GM23338 (cell line): ENCODE results near the gene SAMD8.

Experiments used
- CREB1 ChIP-seq: fragments of 250-450 bp; sonication (Bioruptor Pico); IDR thresholded peaks from 2 replicates; pipeline ENCODE4 v1.5.0; 2020; ENCODE audit warnings: low read depth, mild to moderate bottlenecking, moderate library complexity
- EZH2phosphoT487 ChIP-seq: fragments of 200-600 bp; sonication (generic); IDR thresholded peaks from one replicate; pipeline ENCODE4 v1.8.1; 2018; ENCODE audit warnings: antibody characterized with exemption; ENCODE audit not compliant: unreplicated experiment
- POLR2AphosphoS5 ChIP-seq: IDR thresholded peaks from 2 replicates; pipeline ENCODE4 v1.6.1; 2016; ENCODE audit warnings: antibody characterized with exemption, low read depth
- STAT1 ChIP-seq: IDR thresholded peaks from one replicate; pipeline ENCODE4 v1.6.1; 2016; ENCODE audit warnings: antibody characterized with exemption; ENCODE audit not compliant: unreplicated experiment
- ZNF114 ChIP-seq: fragments of 250-450 bp; sonication (Bioruptor Pico); IDR thresholded peaks from 2 replicates; pipeline ENCODE4 v1.5.0; 2020; ENCODE audit warnings: mild to moderate bottlenecking, moderate library complexity
- TF ChIP-seq, protein P1 (sequence below): IDR thresholded peaks from one replicate; pipeline ENCODE4 v1.6.1; 2018; ENCODE audit warnings: antibody characterized with exemption; ENCODE audit not compliant: unreplicated experiment
- TF ChIP-seq, protein P2 (sequence below), 2 experiments: fragments of 200-600 bp in 1 of 2; sonication (generic) in 1 of 2; conservative IDR thresholded peaks; 2 replicates each; pipeline versions ENCODE4 v1.5.1 to v1.6.1; 2016 to 2017; ENCODE audit warnings: antibody characterized with exemption in 2 of 2, low read depth in 2 of 2, mild to moderate bottlenecking in 2 of 2, moderate library complexity in 1 of 2
- TF ChIP-seq, protein P3 (sequence below): IDR thresholded peaks from 2 replicates; pipeline ENCODE4 v1.6.1; 2016; ENCODE audit warnings: antibody characterized with exemption

DNA sequence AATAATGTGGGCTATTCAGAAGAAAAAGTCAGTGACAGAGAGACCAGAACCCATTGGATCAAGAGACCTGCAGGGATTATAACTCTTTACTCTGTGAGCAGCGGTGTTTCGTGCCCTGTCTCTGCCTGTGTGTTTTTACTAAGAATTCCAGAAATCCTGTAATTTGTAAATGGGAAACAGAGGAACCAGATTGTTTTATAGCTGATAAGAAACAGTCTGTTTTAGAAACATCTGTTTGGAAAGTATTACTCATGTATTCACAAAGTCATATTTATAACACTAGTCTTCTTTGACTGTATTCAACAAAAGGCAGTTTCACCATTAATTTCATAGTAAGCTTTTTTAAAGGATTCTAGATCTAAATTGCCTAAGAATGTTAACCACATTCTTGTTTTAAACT is 69.1 kb downstream of the SAMD8 start:
- TF ChIP-seq, protein P1, sequence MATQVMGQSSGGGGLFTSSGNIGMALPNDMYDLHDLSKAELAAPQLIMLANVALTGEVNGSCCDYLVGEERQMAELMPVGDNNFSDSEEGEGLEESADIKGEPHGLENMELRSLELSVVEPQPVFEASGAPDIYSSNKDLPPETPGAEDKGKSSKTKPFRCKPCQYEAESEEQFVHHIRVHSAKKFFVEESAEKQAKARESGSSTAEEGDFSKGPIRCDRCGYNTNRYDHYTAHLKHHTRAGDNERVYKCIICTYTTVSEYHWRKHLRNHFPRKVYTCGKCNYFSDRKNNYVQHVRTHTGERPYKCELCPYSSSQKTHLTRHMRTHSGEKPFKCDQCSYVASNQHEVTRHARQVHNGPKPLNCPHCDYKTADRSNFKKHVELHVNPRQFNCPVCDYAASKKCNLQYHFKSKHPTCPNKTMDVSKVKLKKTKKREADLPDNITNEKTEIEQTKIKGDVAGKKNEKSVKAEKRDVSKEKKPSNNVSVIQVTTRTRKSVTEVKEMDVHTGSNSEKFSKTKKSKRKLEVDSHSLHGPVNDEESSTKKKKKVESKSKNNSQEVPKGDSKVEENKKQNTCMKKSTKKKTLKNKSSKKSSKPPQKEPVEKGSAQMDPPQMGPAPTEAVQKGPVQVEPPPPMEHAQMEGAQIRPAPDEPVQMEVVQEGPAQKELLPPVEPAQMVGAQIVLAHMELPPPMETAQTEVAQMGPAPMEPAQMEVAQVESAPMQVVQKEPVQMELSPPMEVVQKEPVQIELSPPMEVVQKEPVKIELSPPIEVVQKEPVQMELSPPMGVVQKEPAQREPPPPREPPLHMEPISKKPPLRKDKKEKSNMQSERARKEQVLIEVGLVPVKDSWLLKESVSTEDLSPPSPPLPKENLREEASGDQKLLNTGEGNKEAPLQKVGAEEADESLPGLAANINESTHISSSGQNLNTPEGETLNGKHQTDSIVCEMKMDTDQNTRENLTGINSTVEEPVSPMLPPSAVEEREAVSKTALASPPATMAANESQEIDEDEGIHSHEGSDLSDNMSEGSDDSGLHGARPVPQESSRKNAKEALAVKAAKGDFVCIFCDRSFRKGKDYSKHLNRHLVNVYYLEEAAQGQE: no peak
- TF ChIP-seq STAT1: no peak
- TF ChIP-seq ZNF114 (CRISPR knock-in tag): no peak
- TF ChIP-seq, protein P2, sequence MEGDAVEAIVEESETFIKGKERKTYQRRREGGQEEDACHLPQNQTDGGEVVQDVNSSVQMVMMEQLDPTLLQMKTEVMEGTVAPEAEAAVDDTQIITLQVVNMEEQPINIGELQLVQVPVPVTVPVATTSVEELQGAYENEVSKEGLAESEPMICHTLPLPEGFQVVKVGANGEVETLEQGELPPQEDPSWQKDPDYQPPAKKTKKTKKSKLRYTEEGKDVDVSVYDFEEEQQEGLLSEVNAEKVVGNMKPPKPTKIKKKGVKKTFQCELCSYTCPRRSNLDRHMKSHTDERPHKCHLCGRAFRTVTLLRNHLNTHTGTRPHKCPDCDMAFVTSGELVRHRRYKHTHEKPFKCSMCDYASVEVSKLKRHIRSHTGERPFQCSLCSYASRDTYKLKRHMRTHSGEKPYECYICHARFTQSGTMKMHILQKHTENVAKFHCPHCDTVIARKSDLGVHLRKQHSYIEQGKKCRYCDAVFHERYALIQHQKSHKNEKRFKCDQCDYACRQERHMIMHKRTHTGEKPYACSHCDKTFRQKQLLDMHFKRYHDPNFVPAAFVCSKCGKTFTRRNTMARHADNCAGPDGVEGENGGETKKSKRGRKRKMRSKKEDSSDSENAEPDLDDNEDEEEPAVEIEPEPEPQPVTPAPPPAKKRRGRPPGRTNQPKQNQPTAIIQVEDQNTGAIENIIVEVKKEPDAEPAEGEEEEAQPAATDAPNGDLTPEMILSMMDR (conservative IDR thresholded peaks at IDR 0.05; ENCODE audit: low read depth in 2 of 2): no peak
- TF ChIP-seq EZH2phosphoT487: no peak
- no peak for TF ChIP-seq CREB1 (CRISPR knock-in tag)
- no peak for TF ChIP-seq POLR2AphosphoS5
- TF ChIP-seq, protein P3, sequence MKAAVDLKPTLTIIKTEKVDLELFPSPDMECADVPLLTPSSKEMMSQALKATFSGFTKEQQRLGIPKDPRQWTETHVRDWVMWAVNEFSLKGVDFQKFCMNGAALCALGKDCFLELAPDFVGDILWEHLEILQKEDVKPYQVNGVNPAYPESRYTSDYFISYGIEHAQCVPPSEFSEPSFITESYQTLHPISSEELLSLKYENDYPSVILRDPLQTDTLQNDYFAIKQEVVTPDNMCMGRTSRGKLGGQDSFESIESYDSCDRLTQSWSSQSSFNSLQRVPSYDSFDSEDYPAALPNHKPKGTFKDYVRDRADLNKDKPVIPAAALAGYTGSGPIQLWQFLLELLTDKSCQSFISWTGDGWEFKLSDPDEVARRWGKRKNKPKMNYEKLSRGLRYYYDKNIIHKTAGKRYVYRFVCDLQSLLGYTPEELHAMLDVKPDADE: no peak
